ENCODE data around the gene SREK1IP1.

DNA sequence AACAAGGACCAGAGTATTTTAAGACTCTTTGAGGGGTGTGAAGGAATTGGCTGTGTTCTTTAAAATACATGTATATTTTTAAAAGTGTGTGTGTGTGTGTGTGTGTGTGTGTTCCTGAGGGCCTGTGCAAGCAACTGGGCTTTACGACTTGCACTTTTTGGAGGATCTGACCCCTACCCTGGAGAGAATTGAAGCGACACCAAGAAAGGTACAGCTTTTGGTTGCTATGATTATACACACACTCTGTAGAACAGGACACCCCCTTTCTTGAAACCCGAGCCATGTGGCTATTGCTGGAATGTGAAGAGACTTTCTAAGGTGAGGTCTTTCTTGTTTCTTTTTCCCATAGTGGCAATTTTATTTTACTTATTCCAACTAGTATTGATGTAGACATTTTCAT, 77.2 kb downstream of the SREK1IP1 start:
- TF ChIP-seq, protein P1, sequence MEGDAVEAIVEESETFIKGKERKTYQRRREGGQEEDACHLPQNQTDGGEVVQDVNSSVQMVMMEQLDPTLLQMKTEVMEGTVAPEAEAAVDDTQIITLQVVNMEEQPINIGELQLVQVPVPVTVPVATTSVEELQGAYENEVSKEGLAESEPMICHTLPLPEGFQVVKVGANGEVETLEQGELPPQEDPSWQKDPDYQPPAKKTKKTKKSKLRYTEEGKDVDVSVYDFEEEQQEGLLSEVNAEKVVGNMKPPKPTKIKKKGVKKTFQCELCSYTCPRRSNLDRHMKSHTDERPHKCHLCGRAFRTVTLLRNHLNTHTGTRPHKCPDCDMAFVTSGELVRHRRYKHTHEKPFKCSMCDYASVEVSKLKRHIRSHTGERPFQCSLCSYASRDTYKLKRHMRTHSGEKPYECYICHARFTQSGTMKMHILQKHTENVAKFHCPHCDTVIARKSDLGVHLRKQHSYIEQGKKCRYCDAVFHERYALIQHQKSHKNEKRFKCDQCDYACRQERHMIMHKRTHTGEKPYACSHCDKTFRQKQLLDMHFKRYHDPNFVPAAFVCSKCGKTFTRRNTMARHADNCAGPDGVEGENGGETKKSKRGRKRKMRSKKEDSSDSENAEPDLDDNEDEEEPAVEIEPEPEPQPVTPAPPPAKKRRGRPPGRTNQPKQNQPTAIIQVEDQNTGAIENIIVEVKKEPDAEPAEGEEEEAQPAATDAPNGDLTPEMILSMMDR (conservative IDR thresholded peaks at IDR 0.05; ENCODE audit: low read depth, low read length), result no peak
- TF ChIP-seq EZH2phosphoT487 (IDR thresholded peaks at IDR 0.05; ENCODE audit: borderline replicate concordance, low read length), result no peak
